GM20431 (cell line): ENCODE data around the gene LRRC4B.
"Not testable (repeated sequence)": the region's sequence is repeated elsewhere in the genome, so short reads cannot be mapped to it uniquely, and the experiment has no call there.

ENCODE experiments used
- in situ Hi-C: fragments of 300-500 bp; cut with MseI, MboI; formaldehyde crosslinking; loops from one replicate; pipeline ENCODE4 v1.15.0; 2020; ENCODE audit warnings: low sequenced_read_pairs; ENCODE audit not compliant: unreplicated experiment

The LRRC4B gene

GRCh38 chr19:50477751-50478515 is 90.3 kb downstream of the LRRC4B start:
- in situ Hi-C loops = no loop called here

- in situ Hi-C loops = no loop called here
These were observed 91.4 kb downstream of the LRRC4B start for GRCh38 chr19:50476907-50477238.

- in situ Hi-C loops = no loop called here
These were observed 91.9 kb downstream of the LRRC4B start, which contains the start of the genes EMC10 and GARIN5A for GRCh38 chr19:50476224-50476906. EMC10 (plus strand) TSS chr19:50476507; CDS start chr19:50476545, 38 bp downstream. GARIN5A (minus strand) TSS chr19:50476848; CDS start chr19:50476388, 460 bp downstream.

- in situ Hi-C loops = no loop called here
These were observed 92.5 kb downstream of the LRRC4B start for GRCh38 chr19:50475736-50476223.

GRCh38 chr19:50475101-50475568 is 93.1 kb downstream of the LRRC4B start:
- in situ Hi-C loops = no loop called here

- in situ Hi-C loops = not testable (repeated sequence)
These were observed 94.9 kb downstream of the LRRC4B start for GRCh38 chr19:50473336-50473735.

GRCh38 chr19:50468818-50469217 is 99.4 kb downstream of the LRRC4B start:
- in situ Hi-C loops = loop anchor here (10.0 kb wide), 1 partner anchor 94 kb away; the partner anchor contains the start of gene NR1H2

GRCh38 chr19:50467566-50467965 is 100.7 kb downstream of the LRRC4B start:
- in situ Hi-C loops = loop anchor here (10.0 kb wide), 1 partner anchor 93 kb away; the partner anchor contains the start of gene NR1H2
